ENCODE results near the gene PLXNA4. TPM values are rescaled to one million over a fixed set of nuclear protein-coding genes. Genes with fewer than 3 reads are reported as not detected.

PLXNA4 gene
- total and polyA plus RNA-seq, 2 experiments from 2014 or later = 1.9 to 4.8 TPM

- H3K9me2 ChIP-seq (replicated peaks; ENCODE audit: insufficient read depth) = no peaks in the 10 kb centered on the region
- no peak overlapping the region for H3K4me3 ChIP-seq
- no peak overlapping the region for H3K27ac ChIP-seq
- H3K36me3 ChIP-seq (replicated peaks; ENCODE audit: insufficient read depth, low read depth) = no peaks in the 10 kb centered on the region
- H4K20me1 ChIP-seq (ENCODE audit: insufficient read depth, poor library complexity, severe bottlenecking) = no peaks in the 10 kb centered on the region
- no peak overlapping the region for H3K4me2 ChIP-seq
- H3K79me2 ChIP-seq = no peaks in the 10 kb centered on the region
- H3K4me1 ChIP-seq (ENCODE audit: insufficient read depth) = no peaks in the 10 kb centered on the region
- no peaks in the 10 kb centered on the region for H3K9me3 ChIP-seq (ENCODE audit: low read depth)
- no peak for TF ChIP-seq CTCF (IDR thresholded peaks at IDR 0.05; ENCODE audit: poor library complexity)
- no peak for TF ChIP-seq EZH2 (IDR thresholded peaks at IDR 0.05; ENCODE audit: borderline replicate concordance)
- TF ChIP-seq EZH2phosphoT487 (IDR thresholded peaks at IDR 0.05; ENCODE audit: low read depth, severe bottlenecking, unreplicated experiment) = no peak
- H2AFZ ChIP-seq = no peak overlapping the region
- 65% methylated on average over 8 of the region's 8 CpGs for WGBS (ENCODE audit: low lambda C conversion rate, missing lambda C conversion rate)
- DNase-seq (ENCODE audit: low spot score) = no peak
- no peaks in the 10 kb centered on the region for H3K27me3 ChIP-seq
Measured at GRCh38 chr7:132537456-132538145, 38.7 kb downstream of the PLXNA4 start.

GRCh38 chr7:132536654-132537395 lies 39.4 kb downstream of the PLXNA4 start:
- Histone ChIP-seq H2AFZ (no peak overlapping the region), H3K4me2 (no peak overlapping the region), H3K27me3 (no peaks in the 10 kb centered on the region), H3K27ac (no peak overlapping the region), H3K79me2 (no peaks in the 10 kb centered on the region), H3K36me3 (replicated peaks; ENCODE audit: insufficient read depth, low read depth) (no peaks in the 10 kb centered on the region), H3K9me3 (ENCODE audit: low read depth) (no peaks in the 10 kb centered on the region), H3K9me2 (replicated peaks; ENCODE audit: insufficient read depth) (no peaks in the 10 kb centered on the region), H3K4me3 (no peak overlapping the region), H4K20me1 (ENCODE audit: insufficient read depth, poor library complexity, severe bottlenecking) (no peaks in the 10 kb centered on the region), H3K4me1 (ENCODE audit: insufficient read depth) (no peaks in the 10 kb centered on the region)
- TF ChIP-seq CTCF (IDR thresholded peaks at IDR 0.05; ENCODE audit: poor library complexity) (no peak), EZH2phosphoT487 (IDR thresholded peaks at IDR 0.05; ENCODE audit: low read depth, severe bottlenecking, unreplicated experiment) (no peak), EZH2 (IDR thresholded peaks at IDR 0.05; ENCODE audit: borderline replicate concordance) (no peak)
- DNase-seq (ENCODE audit: low spot score) = no peak
- 80% methylated on average over 13 of the region's 13 CpGs for WGBS (ENCODE audit: low lambda C conversion rate, missing lambda C conversion rate)

GRCh38 chr7:132533916-132534315 lies 42.4 kb downstream of the PLXNA4 start:
- Histone ChIP-seq H3K9me2 (replicated peaks; ENCODE audit: insufficient read depth) (no peaks in the 10 kb centered on the region), H2AFZ (no peak overlapping the region), H3K79me2 (no peaks in the 10 kb centered on the region), H3K27me3 (no peaks in the 10 kb centered on the region), H3K4me2 (no peak overlapping the region), H3K27ac (no peak overlapping the region), H3K9me3 (ENCODE audit: low read depth) (no peaks in the 10 kb centered on the region), H3K4me1 (ENCODE audit: insufficient read depth) (no peaks in the 10 kb centered on the region), H3K36me3 (replicated peaks; ENCODE audit: insufficient read depth, low read depth) (no peaks in the 10 kb centered on the region), H3K4me3 (no peak overlapping the region), H4K20me1 (ENCODE audit: insufficient read depth, poor library complexity, severe bottlenecking) (no peaks in the 10 kb centered on the region)
- 88% methylated on average over 2 of the region's 2 CpGs for WGBS (ENCODE audit: low lambda C conversion rate, missing lambda C conversion rate)
- no peak for DNase-seq (ENCODE audit: low spot score)
- no peak for TF ChIP-seq EZH2phosphoT487 (IDR thresholded peaks at IDR 0.05; ENCODE audit: low read depth, severe bottlenecking, unreplicated experiment)
- TF ChIP-seq CTCF (IDR thresholded peaks at IDR 0.05; ENCODE audit: poor library complexity) = no peak
- no peak for TF ChIP-seq EZH2 (IDR thresholded peaks at IDR 0.05; ENCODE audit: borderline replicate concordance)

All from hepatocyte (in vitro differentiated cells).